Panc1 (cell line): ENCODE measurements around the gene PALD1.

Experiments
- SIN3A ChIP-seq: IDR thresholded peaks from 2 replicates; pipeline ENCODE4 v1.6.1; 2012; ENCODE audit warnings: low read depth, mild to moderate bottlenecking, low read length, moderate library complexity, borderline replicate concordance; ENCODE audit not compliant: insufficient read depth
- TF ChIP-seq, protein P1 (sequence below): fragments of 450-650 bp; IDR thresholded peaks from 2 replicates; pipeline ENCODE4 v1.5.1; 2017; ENCODE audit warnings: mild to moderate bottlenecking

DNA sequence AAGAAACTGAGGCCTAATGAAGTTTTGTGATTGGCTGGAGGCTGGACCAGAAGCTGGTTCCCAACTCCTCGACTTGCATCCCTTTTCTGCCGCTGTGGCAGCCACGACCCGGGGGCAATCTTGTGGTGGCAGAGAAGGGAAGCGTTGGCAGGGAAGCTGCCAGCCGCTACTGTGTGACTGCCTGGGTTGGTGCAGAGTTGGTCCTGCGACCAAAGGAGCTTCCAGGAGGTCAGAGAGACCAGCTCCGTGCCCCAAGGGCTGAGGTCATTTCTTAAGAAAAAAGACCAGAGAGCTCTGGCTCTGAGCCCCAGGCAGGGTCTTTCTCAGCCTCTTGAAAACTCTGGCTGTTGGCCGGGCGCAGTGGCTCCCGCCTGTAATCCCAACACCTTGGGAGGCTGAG is 76.8 kb downstream of the PALD1 start:
- TF ChIP-seq, protein P1, sequence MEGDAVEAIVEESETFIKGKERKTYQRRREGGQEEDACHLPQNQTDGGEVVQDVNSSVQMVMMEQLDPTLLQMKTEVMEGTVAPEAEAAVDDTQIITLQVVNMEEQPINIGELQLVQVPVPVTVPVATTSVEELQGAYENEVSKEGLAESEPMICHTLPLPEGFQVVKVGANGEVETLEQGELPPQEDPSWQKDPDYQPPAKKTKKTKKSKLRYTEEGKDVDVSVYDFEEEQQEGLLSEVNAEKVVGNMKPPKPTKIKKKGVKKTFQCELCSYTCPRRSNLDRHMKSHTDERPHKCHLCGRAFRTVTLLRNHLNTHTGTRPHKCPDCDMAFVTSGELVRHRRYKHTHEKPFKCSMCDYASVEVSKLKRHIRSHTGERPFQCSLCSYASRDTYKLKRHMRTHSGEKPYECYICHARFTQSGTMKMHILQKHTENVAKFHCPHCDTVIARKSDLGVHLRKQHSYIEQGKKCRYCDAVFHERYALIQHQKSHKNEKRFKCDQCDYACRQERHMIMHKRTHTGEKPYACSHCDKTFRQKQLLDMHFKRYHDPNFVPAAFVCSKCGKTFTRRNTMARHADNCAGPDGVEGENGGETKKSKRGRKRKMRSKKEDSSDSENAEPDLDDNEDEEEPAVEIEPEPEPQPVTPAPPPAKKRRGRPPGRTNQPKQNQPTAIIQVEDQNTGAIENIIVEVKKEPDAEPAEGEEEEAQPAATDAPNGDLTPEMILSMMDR = no peak
- no peak for TF ChIP-seq SIN3A
